Dermis blood vessel endothelial cell (primary cell): ENCODE results near the gene MYO1G. TPM values are rescaled to one million over a fixed set of nuclear protein-coding genes. Genes with fewer than 3 reads are reported as not detected.
A peak's percentile ranks its signal among the peaks of the same experiment; 100 is the strongest.

Source experiments
- DNase-seq: peaks from one replicate; pipeline ENCODE4 v3.0.0; 2010
- total RNA-seq: library from RNA; depleted of rRNA; stranded (reverse); fragments of >200 nt; gene quantifications from 2 replicates; pipeline ENCODE4 v1.2.3, GENCODE V29; 2014

Gene MYO1G
- total RNA-seq, 1 donor from 2014 or later, result 0.17 TPM

- DNase-seq, result no peak
Measured at GRCh38 chr7:44980393-44981034, 1.7 kb upstream of the MYO1G start.

DNA sequence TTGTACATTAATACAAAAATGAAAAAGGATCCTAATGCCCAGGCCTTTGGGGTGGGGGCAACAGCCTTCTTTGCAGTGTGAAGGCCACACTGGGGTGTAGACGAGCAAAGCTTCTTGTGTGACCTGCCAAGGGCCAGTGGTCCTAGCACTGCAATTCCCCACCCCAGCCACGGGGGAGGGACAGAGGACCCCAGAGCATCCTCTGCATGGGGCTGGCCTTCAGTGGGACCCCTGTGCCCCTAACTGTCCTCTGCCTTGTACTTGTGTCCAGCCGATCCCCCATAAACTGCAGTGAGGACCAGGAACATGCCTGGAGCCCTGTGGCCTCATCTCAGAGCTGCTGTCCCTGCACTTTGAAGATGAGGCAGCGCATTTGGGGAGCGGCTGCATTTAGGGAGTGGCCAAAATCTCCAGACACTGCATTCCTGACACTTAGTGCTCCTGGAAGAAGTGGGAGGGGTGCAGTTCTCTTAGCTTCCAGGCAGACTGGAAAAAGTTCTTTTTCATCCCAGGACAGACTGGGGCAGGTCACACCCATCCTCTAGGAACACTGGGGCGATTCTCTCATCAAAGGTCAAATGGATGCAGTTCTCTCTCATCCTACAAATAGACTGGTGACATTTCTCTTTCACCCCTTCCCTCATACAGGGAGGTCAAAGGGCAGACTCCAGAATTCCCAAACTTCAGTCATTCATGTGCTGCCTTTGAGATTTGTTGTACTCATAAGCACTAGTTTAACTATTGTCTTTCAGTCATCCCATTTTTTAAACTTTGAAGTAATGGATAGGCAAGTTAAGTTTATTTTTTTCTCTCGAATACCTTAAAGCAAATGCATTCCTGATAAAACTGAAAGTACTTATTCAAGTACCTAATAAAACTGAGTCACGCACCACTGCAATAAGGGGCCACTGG, 922 bp upstream of the MYO1G start:
- no peak for DNase-seq

DNA sequence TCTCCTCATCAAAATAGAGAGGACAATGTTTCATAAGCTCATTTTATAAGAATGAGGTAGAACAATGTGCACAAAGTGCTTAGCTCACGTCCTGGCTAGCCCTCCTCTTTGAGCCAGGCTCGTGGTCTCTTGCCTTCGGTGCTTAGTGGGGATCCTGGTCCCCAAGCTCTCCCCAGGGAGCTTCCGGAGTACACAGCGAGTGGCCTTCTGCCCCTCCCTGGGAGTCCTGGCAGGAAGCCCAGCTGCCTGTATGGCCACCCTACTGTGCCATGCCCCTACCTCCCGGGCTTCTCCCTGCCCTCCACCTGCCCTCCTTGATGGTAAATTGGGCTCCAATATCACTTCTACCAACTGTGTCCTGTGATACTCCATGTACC, 868 bp downstream of the MYO1G start:
- DNase-seq, result no peak

- DNase-seq, result no peak
Measured at GRCh38 chr7:44977304-44977958, 1.4 kb downstream of the MYO1G start.

GRCh38 chr7:44976746-44977196, 2.0 kb downstream of the MYO1G start:
- no peak for DNase-seq

DNA sequence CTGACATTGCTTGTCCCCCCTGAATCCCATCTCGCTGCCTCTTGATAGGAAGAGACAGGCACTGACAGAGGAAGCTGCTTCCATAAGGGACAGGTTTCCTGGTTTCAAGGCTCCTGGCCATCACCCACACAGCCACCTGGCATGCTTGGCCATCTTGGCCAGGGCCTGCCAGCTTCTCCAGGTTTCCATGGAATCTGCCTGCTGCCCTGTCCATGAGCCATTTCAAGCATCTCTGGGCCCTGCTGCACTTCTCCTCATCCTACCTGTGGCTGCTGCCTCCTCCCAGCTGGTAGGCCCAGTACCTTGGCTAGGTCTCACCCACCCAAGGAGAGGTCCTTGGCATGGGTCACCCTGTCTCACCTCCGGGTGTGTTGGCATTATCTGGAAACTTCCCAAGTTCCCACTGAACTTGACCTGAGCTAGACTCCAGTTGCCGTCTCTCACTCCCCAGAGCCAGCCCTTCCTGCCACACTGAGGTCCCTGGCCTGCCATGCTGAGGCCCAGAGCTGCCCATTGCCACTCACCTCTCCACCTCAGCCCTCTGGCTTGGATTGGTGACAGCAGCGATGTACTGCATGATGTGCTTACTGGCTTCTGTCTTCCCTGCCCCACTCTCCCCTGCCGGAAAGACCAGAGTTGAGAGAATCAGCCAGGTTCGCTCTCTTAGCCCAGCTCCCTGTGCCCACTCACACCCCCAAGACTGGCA, 2.6 kb downstream of the MYO1G start:
- no peak for DNase-seq

DNA sequence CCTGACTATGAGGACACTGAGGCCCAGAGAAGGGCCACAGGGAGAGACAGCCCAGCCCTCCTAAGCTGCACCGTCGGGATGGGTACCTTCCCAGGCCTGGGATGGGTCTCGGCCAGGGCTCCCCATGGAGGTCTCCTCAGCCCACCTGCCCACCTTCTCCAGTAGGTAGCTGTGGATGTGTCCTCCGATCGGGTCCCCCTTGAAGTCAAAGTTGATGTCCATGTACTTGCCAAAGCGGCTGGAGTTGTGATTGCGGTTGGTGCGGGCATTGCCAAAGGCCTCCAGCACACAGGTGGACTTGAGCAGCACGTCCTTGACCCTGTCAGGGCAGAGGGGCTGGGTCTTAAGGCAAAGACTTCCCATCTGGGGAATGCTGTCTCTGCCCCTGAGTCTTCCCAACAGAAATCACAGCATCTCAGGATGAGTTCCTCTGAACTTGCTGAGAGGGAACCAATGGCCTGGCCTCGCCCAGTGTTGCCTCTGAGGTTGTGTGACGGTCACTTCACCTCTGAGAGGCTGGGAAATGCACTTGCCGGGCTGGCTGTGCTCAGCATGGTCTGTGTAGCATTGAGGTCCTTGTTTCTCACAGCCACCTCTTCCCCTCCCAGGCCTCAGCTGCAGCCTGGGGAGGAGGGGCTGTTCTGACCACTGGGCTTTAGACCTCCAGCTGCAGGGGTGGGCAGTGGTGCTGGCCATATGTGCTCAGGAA, 3.3 kb downstream of the MYO1G start:
- no peak for DNase-seq

- no peak for DNase-seq
Measured at GRCh38 chr7:44974549-44974948, 4.3 kb downstream of the MYO1G start.

DNA sequence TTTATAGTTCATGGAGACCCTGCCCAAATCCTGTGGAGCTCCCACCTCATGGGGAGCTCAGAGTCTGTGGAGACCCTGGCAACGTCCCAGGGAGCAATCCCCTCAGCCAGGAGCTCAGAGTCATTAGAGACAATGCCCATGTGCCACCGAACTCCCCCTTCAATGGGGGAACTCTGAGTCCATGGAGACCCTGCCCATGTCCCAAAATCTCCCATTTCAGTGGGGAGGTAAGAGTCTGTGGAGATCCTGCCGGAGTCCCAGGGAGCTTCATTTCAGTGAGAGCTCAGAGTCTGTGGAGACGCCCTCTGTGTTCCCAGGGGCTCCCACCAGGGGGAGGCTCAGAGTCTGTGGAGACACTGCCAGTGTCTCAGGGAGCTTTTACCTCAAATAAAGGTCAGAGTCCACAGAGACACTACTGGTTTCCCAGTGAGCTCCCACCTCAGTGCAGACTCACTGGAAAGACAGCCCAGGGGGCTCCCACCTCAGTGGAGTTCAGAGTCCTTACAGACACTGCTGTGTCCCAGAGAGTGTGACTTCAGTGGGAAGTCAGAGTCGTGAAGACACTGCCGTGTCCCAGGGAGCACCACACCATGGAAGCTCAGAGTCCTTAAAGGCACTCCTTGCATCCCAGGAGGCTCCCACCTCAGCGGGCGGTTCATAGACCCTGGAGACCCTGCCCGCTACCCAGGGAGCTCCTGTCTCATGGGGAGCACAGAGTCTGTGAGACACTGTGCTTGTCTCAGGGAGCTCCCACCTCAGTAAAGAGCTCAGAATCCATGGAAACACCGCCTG, 5.0 kb downstream of the MYO1G start:
- peak; percentile 65 for DNase-seq

DNA sequence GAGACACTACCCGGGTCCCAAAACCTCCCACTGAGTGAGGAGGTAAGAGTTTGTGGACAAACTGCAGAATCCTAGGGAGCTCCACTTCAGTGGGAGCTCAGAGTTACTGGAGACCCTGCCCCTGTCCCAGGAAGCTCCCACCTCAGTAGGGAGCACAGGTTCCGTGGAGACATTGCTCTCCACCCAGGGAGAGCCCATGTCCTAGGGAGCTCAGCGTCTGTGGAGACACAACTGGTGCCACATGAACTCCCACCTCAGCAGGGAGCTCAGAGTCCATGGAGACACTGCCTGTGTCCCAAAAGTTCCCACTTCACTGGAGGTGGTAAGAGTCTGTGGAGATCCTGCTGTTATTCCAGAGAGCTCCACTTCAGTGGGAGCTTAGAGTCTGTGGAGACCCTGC, 6.3 kb downstream of the MYO1G start:
- DNase-seq, result no peak

GRCh38 chr7:44971902-44972441, 6.8 kb downstream of the MYO1G start:
- no peak for DNase-seq

GRCh38 chr7:44971188-44971901, 7.5 kb downstream of the MYO1G start:
- DNase-seq, result no peak

DNA sequence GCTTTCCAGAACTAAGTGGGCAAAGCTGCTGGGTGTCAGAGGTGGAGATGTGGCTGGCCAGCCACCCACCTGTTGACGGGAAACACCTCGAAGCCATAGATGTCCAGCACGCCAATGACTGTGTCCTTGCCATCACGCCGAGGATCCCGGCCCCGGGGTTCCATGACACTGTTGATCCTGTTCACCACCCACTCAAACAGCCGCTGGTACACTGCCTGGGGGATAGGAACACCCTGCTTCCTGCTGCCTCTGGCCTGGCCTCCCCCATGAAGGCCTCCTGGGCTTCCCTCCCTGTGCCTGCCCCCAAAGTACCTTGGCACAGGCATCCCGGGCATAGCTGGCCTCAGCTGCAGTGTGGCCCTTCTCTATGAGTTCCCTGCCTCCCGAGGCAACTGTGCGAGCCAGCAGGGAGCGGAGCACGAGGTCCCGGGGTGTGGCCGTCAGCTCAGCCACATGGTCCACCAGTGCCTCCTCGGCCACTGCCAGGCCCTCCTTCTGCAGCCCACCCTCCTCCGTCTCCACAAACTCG, 8.2 kb downstream of the MYO1G start:
- DNase-seq, result no peak

DNA sequence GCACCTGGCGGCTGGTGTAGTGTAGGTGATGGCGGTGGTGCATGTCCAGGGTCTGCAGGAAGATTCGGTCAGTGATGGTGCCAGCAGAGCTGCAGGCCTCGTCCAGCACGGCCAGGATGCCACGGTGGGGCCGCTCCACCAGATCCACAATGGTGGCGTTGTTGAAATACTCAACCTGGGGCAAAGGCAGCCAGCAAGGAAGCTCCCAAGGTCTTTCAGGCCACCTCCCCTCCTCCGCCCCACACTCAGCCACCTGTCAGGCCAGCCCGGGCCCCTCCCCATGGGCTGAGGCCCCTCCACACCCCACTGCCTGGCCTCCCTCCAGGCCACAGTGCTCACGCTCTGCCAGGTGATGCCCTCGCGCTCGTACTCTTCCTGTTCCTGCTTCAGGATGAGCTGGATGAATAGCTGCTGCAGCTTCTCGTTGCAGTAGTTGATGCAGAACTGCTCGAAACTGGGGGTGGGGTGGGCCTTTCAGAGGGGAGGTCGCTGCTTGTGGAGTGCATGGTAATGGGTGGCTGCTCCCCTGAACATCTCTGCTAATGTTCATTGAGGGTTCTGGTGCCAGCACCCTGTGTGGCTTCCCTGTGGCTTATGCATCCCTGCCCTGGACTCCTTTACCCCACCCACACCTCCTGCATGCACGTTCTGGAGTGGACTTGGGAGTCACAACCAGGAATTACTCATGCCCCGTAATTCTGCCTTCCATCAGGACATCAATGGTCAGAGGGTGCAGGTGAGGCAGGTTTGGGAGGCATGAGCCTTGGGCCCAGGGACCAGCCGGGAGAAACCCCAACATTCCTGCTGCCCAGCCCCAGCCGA, 8.9 kb downstream of the MYO1G start:
- no peak for DNase-seq

GRCh38 chr7:44969049-44969700, 9.6 kb downstream of the MYO1G start:
- DNase-seq, result no peak

GRCh38 chr7:44967571-44968446, 11.0 kb downstream of the MYO1G start:
- DNase-seq, result peak; percentile 65

DNA sequence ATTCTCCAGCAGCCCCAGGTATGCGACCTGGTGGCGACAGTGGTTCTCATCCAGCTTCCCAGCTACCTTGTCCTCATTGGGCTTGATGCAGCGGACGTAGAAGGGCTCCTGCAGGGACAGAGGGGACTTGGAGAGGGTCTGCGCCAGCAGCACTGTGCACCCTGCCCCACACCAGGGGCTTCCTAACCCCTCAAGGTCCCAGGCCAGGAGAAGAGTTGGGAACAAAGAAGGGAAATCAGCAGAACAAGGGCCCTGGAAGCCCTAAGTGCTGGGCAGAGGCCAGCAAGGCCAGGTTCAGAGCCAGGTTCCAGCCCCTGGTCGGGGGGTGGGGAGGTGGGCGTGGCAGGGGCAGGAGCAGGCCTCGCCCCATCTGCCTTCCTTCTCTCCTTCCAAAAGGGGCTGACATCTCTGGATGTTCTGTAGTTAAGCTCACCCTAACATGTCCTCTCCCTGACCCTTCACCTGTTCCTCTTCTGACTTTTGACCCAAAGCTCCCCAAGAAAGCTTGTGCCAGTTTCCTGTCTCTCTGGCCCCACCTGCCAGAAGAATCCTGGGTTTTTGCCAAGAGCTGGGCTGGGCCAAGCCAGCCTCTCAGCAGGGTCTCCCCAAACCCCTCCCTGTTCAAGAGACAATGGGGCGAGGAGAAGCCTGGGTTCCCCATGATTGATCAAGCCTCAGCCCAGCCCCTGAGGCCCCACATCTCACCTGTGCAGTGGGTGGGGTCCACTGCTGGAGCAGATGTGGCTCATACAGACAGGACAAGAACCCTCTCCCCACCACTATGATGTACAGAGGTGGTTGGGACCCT, 11.9 kb downstream of the MYO1G start:
- DNase-seq, result no peak
